ENCODE data around the gene NPIPB2.
"Not testable (repeated sequence)": the region's sequence is repeated elsewhere in the genome, so short reads cannot be mapped to it uniquely, and the experiment has no call there.

Gene NPIPB2

GRCh38 chr16:11957591-11958395 is 15.9 kb upstream of the NPIPB2 start:
- no peak for DNase-seq

- DNase-seq, result no peak
Measured at GRCh38 chr16:11956558-11956957, 14.7 kb upstream of the NPIPB2 start.

- DNase-seq, result no peak
Measured at GRCh38 chr16:11955713-11956123, 13.9 kb upstream of the NPIPB2 start.

- DNase-seq, result not testable (repeated sequence)
Measured at GRCh38 chr16:11953576-11953975, 11.7 kb upstream of the NPIPB2 start.

- DNase-seq, result no peak
Measured at GRCh38 chr16:11950388-11950787, 8.5 kb upstream of the NPIPB2 start.

- DNase-seq, result peak; percentile 41
Measured at GRCh38 chr16:11949527-11949926, 7.7 kb upstream of the NPIPB2 start.

GRCh38 chr16:11948819-11949218 is 7.0 kb upstream of the NPIPB2 start:
- no peak for DNase-seq

GRCh38 chr16:11946433-11946832 is 4.6 kb upstream of the NPIPB2 start:
- no peak for DNase-seq

- DNase-seq, result not testable (repeated sequence)
Measured at GRCh38 chr16:11927350-11927749, 14.5 kb downstream of the NPIPB2 start.

GRCh38 chr16:11924046-11924445 is 17.8 kb downstream of the NPIPB2 start:
- not testable (repeated sequence) for DNase-seq

- no peak for DNase-seq
Measured at GRCh38 chr16:11916524-11917285, 25.1 kb downstream of the NPIPB2 start.

- DNase-seq, result peak; percentile 99
Measured at GRCh38 chr16:11915644-11916523, 26.0 kb downstream of the NPIPB2 start, which contains the start of gene GSPT1. Gene GSPT1, minus strand, starts transcription at chr16:11915956. Its CDS starts 236 bp downstream, at chr16:11915720.

- no peak for DNase-seq
Measured at GRCh38 chr16:11915114-11915643, 26.7 kb downstream of the NPIPB2 start.

GRCh38 chr16:11914210-11915113 is 27.4 kb downstream of the NPIPB2 start:
- no peak for DNase-seq

GRCh38 chr16:11913425-11914079 is 28.3 kb downstream of the NPIPB2 start:
- DNase-seq, result no peak

GRCh38 chr16:11909653-11910545 is 31.9 kb downstream of the NPIPB2 start:
- no peak for DNase-seq

GRCh38 chr16:11907160-11907970 is 34.5 kb downstream of the NPIPB2 start:
- no peak for DNase-seq

GRCh38 chr16:11903906-11904305 is 37.9 kb downstream of the NPIPB2 start:
- no peak for DNase-seq

GRCh38 chr16:11901091-11901490 is 40.8 kb downstream of the NPIPB2 start:
- DNase-seq, result no peak
